ENCODE data around the gene NFATC1.

NFATC1 gene

GRCh38 chr18:79554321-79554720 is 158.6 kb downstream of the NFATC1 start:
- no peak for DNase-seq (ENCODE audit: extremely low spot score)
- TF ChIP-seq CTCF (IDR thresholded peaks at IDR 0.05; ENCODE audit: control extremely low read depth, extremely low read depth, low read depth, missing control alignments) = no peak
- CTCF ChIA-PET = no interaction called here
- POLR2A ChIA-PET = no interaction called here

DNA sequence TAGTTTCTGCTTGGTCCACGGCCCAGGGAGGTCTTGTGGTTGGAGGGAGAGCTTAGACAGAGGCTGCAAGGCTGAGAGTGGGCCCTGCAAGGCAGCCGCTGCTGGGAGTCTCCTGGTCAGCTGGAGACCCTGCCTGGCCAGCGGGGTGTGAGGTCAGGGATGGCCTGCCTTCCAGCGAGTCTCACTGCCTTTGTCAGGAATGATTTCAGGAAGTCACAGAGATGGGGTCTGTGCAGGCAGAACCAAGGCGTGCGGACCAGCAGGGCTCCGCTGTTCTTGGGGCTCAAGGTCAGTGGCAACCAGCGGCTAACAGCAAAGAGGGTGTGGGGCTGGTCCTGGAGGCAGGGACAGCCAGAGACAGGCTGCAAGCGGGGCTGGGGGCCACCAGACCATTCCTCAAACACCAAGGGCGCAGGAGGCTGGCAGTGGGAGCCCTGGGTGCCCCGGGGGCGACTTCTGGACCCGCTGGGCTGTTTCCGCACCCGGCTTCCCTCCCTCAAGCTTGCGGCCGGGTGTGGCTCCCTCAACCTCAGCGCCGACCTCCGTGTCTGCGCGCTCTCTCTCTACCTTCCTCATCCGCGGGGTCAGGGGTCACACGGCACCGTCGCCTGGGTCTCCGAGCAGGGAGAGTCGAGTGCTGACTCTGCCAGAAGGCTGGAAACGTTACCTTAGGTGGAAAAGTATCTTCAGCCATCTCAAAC is 159.4 kb downstream of the NFATC1 start:
- TF ChIP-seq CTCF (IDR thresholded peaks at IDR 0.05; ENCODE audit: control extremely low read depth, extremely low read depth, low read depth, missing control alignments) = no peak
- DNase-seq (ENCODE audit: extremely low spot score) = no peak
- ChIA-PET CTCF (interaction anchor here (1.2 kb wide), 1 partner anchor 175 kb away, joined by 3 read pairs; no protein-coding TSS in a partner anchor), POLR2A (no interaction called here)

GRCh38 chr18:79555885-79556284 is 160.2 kb downstream of the NFATC1 start:
- no peak for DNase-seq (ENCODE audit: extremely low spot score)
- POLR2A ChIA-PET = no interaction called here
- no peak for TF ChIP-seq CTCF (IDR thresholded peaks at IDR 0.05; ENCODE audit: control extremely low read depth, extremely low read depth, low read depth, missing control alignments)
- CTCF ChIA-PET = interaction anchor here (1.2 kb wide), 1 partner anchor 176 kb away, joined by 3 read pairs; no protein-coding TSS in a partner anchor

DNA sequence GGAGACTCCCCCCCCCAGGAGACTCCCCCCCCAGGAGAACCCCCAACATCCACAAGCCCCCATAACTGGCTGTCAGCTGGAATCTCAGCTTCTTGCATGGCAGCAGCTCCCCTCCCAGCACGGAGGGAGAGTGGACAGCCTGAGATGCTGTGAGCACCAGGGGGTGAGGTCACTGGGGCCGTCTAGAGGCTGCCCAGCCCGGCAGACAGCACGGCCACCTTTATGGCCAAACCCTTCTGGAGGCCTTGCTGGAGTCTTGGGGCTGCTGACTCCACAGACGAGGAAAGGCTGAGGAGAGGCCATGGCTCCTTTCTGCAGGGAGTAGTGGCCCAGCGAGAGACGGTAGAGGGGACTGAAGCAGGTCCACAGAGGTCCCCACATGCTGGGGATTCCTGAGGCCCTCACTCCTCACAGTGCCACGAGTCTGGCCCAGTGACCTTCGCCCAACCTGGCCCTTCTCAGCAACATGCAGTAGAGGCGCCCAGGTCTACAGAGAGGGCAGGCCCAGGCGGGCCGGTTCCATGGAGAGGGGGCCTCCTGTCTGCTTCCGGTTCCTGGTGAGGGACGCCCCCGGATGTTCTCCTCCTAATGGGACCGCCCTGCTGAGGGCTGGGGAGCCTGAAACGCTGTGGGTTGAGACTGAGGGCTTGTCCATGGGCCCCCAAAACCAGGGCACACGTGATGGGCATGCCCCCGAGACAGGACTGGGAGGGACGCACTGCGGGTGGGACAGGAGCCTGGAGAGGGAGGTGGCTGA is 161.3 kb downstream of the NFATC1 start:
- no peak for TF ChIP-seq CTCF (IDR thresholded peaks at IDR 0.05; ENCODE audit: control extremely low read depth, extremely low read depth, low read depth, missing control alignments)
- ChIA-PET CTCF (no interaction called here), POLR2A (no interaction called here)
- no peak for DNase-seq (ENCODE audit: extremely low spot score)

- ChIA-PET CTCF (no interaction called here), POLR2A (no interaction called here)
- no peak for TF ChIP-seq CTCF (IDR thresholded peaks at IDR 0.05; ENCODE audit: control extremely low read depth, extremely low read depth, low read depth, missing control alignments)
- DNase-seq (ENCODE audit: extremely low spot score) = no peak
These were observed 162.6 kb downstream of the NFATC1 start for GRCh38 chr18:79558196-79558932.

DNA sequence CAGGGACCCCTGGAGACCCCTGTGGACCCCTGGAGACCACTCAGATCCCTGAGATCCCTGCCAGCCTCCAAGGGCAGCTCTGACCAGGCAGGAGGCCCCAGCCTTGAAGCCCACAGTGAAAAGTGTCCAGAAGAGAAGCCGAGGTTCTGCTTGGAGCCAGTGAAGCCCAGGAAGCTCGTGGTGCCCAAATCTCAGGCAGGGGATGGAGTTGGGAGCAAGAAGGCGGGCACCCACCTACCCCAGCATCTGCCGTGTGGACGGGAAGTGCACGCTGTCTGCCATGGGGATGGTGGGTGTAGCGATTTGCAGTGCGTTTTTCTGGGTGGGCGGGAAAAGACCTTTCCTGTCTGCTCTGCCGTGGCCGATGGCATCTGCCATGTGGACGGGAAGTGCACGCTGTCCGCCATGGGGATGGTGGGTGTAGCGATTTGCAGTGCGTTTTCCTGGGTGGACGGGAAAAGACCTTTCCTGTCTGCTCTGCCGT is 163.2 kb downstream of the NFATC1 start:
- TF ChIP-seq CTCF (IDR thresholded peaks at IDR 0.05; ENCODE audit: control extremely low read depth, extremely low read depth, low read depth, missing control alignments) = no peak
- CTCF ChIA-PET = no interaction called here
- POLR2A ChIA-PET = no interaction called here
- DNase-seq (ENCODE audit: extremely low spot score) = no peak

Data from GM10248 (cell line).